HepG2 (cell line): ENCODE data around the gene KMT2A. TPM values are rescaled to one million over a fixed set of nuclear protein-coding genes. Genes with fewer than 3 reads are reported as not detected.

Source experiments
- ATAC-seq: fragments of 200-7000 bp; cut with Tn5 transposase; 3 replicates; pipeline ENCODE4 v1.9.1; 2020; ENCODE audit warnings: mild to moderate bottlenecking, moderate library complexity
- BruUV-seq: library from RNA; stranded (reverse); fragments of 400-500 nt; replicated peaks from 2 replicates; lab custom pipeline; 2021; lab: Mats Ljungman, UMichigan
- CTCF ChIA-PET: fragments of 300-600 bp; formaldehyde crosslinking; extraction: SDS; loops from one replicate; lab custom pipeline; 2021; ENCODE audit warnings: low total read pairs, inconsistent platforms, low intra/inter-chr PET ratio; lab: Yijun Ruan, JAX
- POLR2A ChIA-PET: fragments of 350-600 bp; sonication (Branson Sonifier 250); formaldehyde crosslinking; loops from one replicate; lab custom pipeline; 2020; ENCODE audit warnings: antibody characterized with exemption, inconsistent platforms; lab: Yijun Ruan, JAX
- DNase-seq: peaks from one replicate; pipeline ENCODE4 v3.0.0-alpha.2; 2015; ENCODE audit warnings: low spot score
- FAIRE-seq: peaks from 3 replicates; lab custom pipeline; 2011; peaks lifted over from hg19 to GRCh38; lab: Jason Lieb, UNC
- H2AFZ ChIP-seq: one replicate; pipeline ENCODE4 v1.6.1; 2011; ENCODE audit warnings: low read length, inconsistent platforms
- H3K27ac ChIP-seq: fragments of 300-600 bp; 3 replicates; pipeline ENCODE4 v1.8.0; 2011; ENCODE audit warnings: mixed run types, mild to moderate bottlenecking, mixed read lengths, low read length, inconsistent platforms; ENCODE audit not compliant: insufficient read depth; ENCODE audit errors: extremely low read length
- H3K27me3 ChIP-seq, 2 experiments: fragments of 200-600 bp in 1 of 2; 2 replicates in 1 of 2; 3 replicates in 1 of 2; pipeline versions ENCODE4 v1.6.0 to v1.8.0; 2011; ENCODE audit warnings: low read length in 2 of 2, mild to moderate bottlenecking in 2 of 2, moderate library complexity in 2 of 2, inconsistent platforms in 1 of 2; ENCODE audit not compliant: insufficient read depth in 2 of 2, control insufficient read depth in 1 of 2
- H3K36me3 ChIP-seq, 2 experiments: fragments of 200-600 bp in 1 of 2; replicated peaks in 1 of 2; 2 replicates in 1 of 2; 3 replicates in 1 of 2; pipeline versions ENCODE4 v1.5.1 to v1.8.0; 2011; ENCODE audit warnings: low read length in 2 of 2, inconsistent platforms in 1 of 2; ENCODE audit not compliant: insufficient read depth in 2 of 2, control insufficient read depth in 1 of 2
- H3K4me1 ChIP-seq: 2 replicates; pipeline ENCODE4 v1.5.1; 2012; ENCODE audit warnings: low read length, inconsistent platforms; ENCODE audit not compliant: insufficient read depth
- H3K4me2 ChIP-seq: 2 replicates; pipeline ENCODE4 v1.6.0; 2011; ENCODE audit warnings: low read depth, low read length, inconsistent platforms
- H3K4me3 ChIP-seq, 3 experiments: fragments of 200-600 bp in 1 of 3; sonication (generic), shearing (Covaris generic) in 1 of 3; replicated peaks in 1 of 3; 2 replicates each; pipeline ENCODE4 v1.5.1; 2011 to 2016; ENCODE audit warnings: low read length in 3 of 3, inconsistent platforms in 2 of 3, low read depth in 2 of 3, mild to moderate bottlenecking in 2 of 3, control low read depth in 1 of 3, mixed read lengths in 1 of 3; ENCODE audit not compliant: insufficient read depth in 1 of 3
- H3K79me2 ChIP-seq: one replicate; pipeline ENCODE4 v1.6.1; 2011; ENCODE audit warnings: low read length, inconsistent platforms; ENCODE audit not compliant: insufficient read depth
- H3K9ac ChIP-seq: 2 replicates; pipeline ENCODE4 v1.6.0; 2011; ENCODE audit warnings: mild to moderate bottlenecking, low read depth, low read length, inconsistent platforms; ENCODE audit not compliant: insufficient read depth
- H3K9me3 ChIP-seq: 2 replicates; pipeline ENCODE4 v1.5.1; 2012; ENCODE audit warnings: mild to moderate bottlenecking, low read length
- H4K20me1 ChIP-seq: 2 replicates; pipeline ENCODE4 v1.6.0; 2011; ENCODE audit warnings: inconsistent platforms, mild to moderate bottlenecking, low read length, moderate library complexity; ENCODE audit not compliant: insufficient read depth
- NCOA1 ChIP-seq: sonication (generic); formaldehyde crosslinking; IDR thresholded peaks from 2 replicates; pipeline ENCODE4 v1.9.0; 2021; ENCODE audit warnings: missing genetic modification reagents
- NR2F2 ChIP-seq: IDR thresholded peaks from 2 replicates; pipeline ENCODE4 v1.6.1; 2012; ENCODE audit warnings: low read depth, inconsistent platforms, borderline replicate concordance
- REL ChIP-seq: sonication (generic); formaldehyde crosslinking; conservative IDR thresholded peaks from 2 replicates; pipeline ENCODE4 v1.8.0; 2022; ENCODE audit warnings: mild to moderate bottlenecking, missing genetic modification reagents, moderate library complexity
- SIX1 ChIP-seq: sonication (generic); formaldehyde crosslinking; IDR thresholded peaks from 2 replicates; pipeline ENCODE4 v1.4.0; 2020; ENCODE audit warnings: missing genetic modification reagents, borderline replicate concordance
- XRCC5 ChIP-seq: fragments of 200-400 bp; formaldehyde crosslinking; optimal IDR thresholded peaks from 2 replicates; pipeline ENCODE3; 2017; ENCODE audit warnings: mild to moderate bottlenecking, low read length
- ZFP36L1 ChIP-seq: sonication (generic); formaldehyde crosslinking; IDR thresholded peaks from 2 replicates; pipeline ENCODE4 v1.8.0; 2022; ENCODE audit warnings: mild to moderate bottlenecking, missing genetic modification reagents, moderate library complexity
- ZFX ChIP-seq: sonication (generic); formaldehyde crosslinking; IDR thresholded peaks from 2 replicates; pipeline ENCODE4 v1.4.0; 2020; ENCODE audit warnings: mild to moderate bottlenecking, low read depth, missing genetic modification reagents, moderate library complexity
- ZNF264 ChIP-seq: sonication (generic); formaldehyde crosslinking; IDR thresholded peaks from 2 replicates; pipeline ENCODE4 v1.4.0; 2020; ENCODE audit warnings: missing genetic modification reagents
- ZNF383 ChIP-seq: sonication (generic); formaldehyde crosslinking; IDR thresholded peaks from 2 replicates; pipeline ENCODE4 v1.4.0; 2020; ENCODE audit warnings: missing genetic modification reagents, mild to moderate bottlenecking, borderline replicate concordance
- ZNF703 ChIP-seq: sonication (generic); formaldehyde crosslinking; IDR thresholded peaks from 2 replicates; pipeline ENCODE4 v1.5.1; 2020; ENCODE audit warnings: missing genetic modification reagents, mild to moderate bottlenecking, moderate library complexity, borderline replicate concordance
- ZNF878 ChIP-seq: sonication (generic); formaldehyde crosslinking; IDR thresholded peaks from 2 replicates; pipeline ENCODE4 v1.8.1; 2023; ENCODE audit warnings: mild to moderate bottlenecking, missing genetic modification reagents, moderate library complexity
- WGBS: methylation state at CpG from one replicate; pipeline ENCODE4 v1.1.6; 2017; ENCODE audit warnings: low lambda C conversion rate; 5-methylcytosine and 5-hydroxymethylcytosine counted together
- in situ Hi-C: cut with HindIII; loops from 2 replicates; pipeline ENCODE4 v1.10.0; 2017; ENCODE audit warnings: low pct_unique_long_range_greater_than_20kb; ENCODE audit not compliant: extremely low pct_ligation_motif_present
- intact Hi-C: fragments of 100-400 bp; cut with micrococcal nuclease; formaldehyde crosslinking; loops from one replicate; pipeline ENCODE4 v1.10.0; 2022; ENCODE audit not compliant: unreplicated experiment
- polyA plus RNA-seq, 8 experiments: library from polyadenylated mRNA; depleted of rRNA in 3 of 8; stranded (reverse) in 7 of 8; unstranded in 1 of 8; fragments of >200 nt; fragmentation: Illumina TruSeq in 4 of 8; extraction: Trizol in 4 of 8; gene quantifications; 2 replicates each; pipeline versions ENCODE4 v1.2.1 to v1.2.3, GENCODE V29; 2011 to 2016; ENCODE audit warnings: low read depth in 4 of 8, missing spikeins in 1 of 8, mixed read lengths in 1 of 8; ENCODE audit not compliant: insufficient read depth in 1 of 8
- total RNA-seq, 5 experiments: library from RNA; depleted of rRNA; stranded (reverse); fragments of >200 nt; fragmentation: Illumina TruSeq; extraction: Trizol; gene quantifications; 2 replicates each; pipeline ENCODE4 v1.2.3, GENCODE V29; 2016; ENCODE audit warnings: low read depth in 1 of 5
- TF ChIP-seq, protein P1 (sequence below): sonication (generic); formaldehyde crosslinking; IDR thresholded peaks from 2 replicates; pipeline ENCODE4 v1.4.0; 2020; ENCODE audit warnings: mild to moderate bottlenecking, missing genetic modification reagents
- TF ChIP-seq, protein P2 (sequence below): IDR thresholded peaks from 2 replicates; pipeline ENCODE4 v1.6.1; 2016
- TF ChIP-seq, protein P3 (sequence below): sonication (generic); formaldehyde crosslinking; IDR thresholded peaks from 2 replicates; pipeline ENCODE4 v1.5.0; 2020; ENCODE audit warnings: mild to moderate bottlenecking, low read depth, missing genetic modification reagents, borderline replicate concordance

Gene KMT2A
- total and polyA plus RNA-seq, 2 of the 13 experiments (the other 11 are each of a cell fraction or from before 2014, with no cell fraction given): 12.4 to 20.0 TPM

DNA sequence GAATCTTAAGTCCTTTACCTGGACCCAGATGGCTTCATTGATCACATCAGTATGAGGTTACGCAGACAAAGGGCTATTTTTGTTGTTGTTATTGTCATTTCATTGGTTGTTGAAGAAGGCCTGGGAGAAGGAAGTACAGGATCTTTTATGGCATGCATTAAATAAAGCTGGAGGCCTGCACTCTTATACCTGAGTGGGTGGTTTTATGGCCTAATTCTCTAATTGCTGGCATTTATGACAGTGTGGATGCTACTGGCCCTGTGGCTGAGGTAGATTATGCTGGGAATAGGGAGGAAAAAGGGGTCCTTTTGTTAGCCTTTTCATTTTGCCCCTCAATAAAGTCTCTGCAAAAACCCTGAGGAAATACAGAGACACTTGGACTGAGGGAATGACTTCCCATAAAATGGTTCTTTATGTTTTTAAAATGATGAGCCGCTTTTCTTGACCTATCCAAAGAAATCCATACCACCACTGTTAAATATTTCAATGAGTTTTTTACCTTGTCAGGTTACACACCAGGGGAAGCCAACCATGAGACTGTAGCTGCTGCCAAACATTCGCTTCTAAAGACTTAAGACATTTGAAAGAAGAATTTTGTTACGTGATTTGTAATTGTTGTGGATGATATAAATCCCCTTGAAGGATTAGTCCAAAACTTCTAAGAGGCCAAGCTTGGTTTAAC, 6.8 kb downstream of the KMT2A start:
- BruUV-seq: no TSS peak
- Histone ChIP-seq H2AFZ (no peak overlapping the region), H3K4me2 (no peak overlapping the region), H3K79me2 (peaks cover 95% of the 10 kb centered on the region), H3K36me3 (peaks cover 3 to 16% of the 10 kb centered on the region in 2 experiments; a peak in 4 of 5 replicates), H3K9ac (no peak overlapping the region), H3K4me3 (no peak overlapping the region), H3K9me3 (no peaks in the 10 kb centered on the region), H4K20me1 (peaks cover 55% of the 10 kb centered on the region), H3K4me1 (peaks cover 44% of the 10 kb centered on the region), H3K27me3 (no peaks in the 10 kb centered on the region), H3K27ac (no peak overlapping the region)
- ChIA-PET CTCF (no interaction called here), POLR2A (no interaction called here)
- DNase-seq (no peak), ATAC-seq (no peak), FAIRE-seq (no peak)
- in situ Hi-C loops: no loop called here
- intact Hi-C loops: no loop called here
- 94% methylated on average over 4 of the region's 4 CpGs for WGBS
- TF ChIP-seq, protein P1, sequence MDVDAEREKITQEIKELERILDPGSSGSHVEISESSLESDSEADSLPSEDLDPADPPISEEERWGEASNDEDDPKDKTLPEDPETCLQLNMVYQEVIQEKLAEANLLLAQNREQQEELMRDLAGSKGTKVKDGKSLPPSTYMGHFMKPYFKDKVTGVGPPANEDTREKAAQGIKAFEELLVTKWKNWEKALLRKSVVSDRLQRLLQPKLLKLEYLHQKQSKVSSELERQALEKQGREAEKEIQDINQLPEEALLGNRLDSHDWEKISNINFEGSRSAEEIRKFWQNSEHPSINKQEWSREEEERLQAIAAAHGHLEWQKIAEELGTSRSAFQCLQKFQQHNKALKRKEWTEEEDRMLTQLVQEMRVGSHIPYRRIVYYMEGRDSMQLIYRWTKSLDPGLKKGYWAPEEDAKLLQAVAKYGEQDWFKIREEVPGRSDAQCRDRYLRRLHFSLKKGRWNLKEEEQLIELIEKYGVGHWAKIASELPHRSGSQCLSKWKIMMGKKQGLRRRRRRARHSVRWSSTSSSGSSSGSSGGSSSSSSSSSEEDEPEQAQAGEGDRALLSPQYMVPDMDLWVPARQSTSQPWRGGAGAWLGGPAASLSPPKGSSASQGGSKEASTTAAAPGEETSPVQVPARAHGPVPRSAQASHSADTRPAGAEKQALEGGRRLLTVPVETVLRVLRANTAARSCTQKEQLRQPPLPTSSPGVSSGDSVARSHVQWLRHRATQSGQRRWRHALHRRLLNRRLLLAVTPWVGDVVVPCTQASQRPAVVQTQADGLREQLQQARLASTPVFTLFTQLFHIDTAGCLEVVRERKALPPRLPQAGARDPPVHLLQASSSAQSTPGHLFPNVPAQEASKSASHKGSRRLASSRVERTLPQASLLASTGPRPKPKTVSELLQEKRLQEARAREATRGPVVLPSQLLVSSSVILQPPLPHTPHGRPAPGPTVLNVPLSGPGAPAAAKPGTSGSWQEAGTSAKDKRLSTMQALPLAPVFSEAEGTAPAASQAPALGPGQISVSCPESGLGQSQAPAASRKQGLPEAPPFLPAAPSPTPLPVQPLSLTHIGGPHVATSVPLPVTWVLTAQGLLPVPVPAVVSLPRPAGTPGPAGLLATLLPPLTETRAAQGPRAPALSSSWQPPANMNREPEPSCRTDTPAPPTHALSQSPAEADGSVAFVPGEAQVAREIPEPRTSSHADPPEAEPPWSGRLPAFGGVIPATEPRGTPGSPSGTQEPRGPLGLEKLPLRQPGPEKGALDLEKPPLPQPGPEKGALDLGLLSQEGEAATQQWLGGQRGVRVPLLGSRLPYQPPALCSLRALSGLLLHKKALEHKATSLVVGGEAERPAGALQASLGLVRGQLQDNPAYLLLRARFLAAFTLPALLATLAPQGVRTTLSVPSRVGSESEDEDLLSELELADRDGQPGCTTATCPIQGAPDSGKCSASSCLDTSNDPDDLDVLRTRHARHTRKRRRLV (CRISPR knock-in tag): no peak
- TF ChIP-seq REL (no peak), XRCC5 (no peak), ZFP36L1 (CRISPR knock-in tag) (no peak), ZNF703 (CRISPR knock-in tag) (no peak), SIX1 (no peak), NR2F2 (no peak), NCOA1 (CRISPR knock-in tag) (no peak), ZNF264 (CRISPR knock-in tag) (no peak), ZNF383 (CRISPR knock-in tag) (no peak), ZFX (no peak), ZNF878 (no peak)
- TF ChIP-seq, protein P2, sequence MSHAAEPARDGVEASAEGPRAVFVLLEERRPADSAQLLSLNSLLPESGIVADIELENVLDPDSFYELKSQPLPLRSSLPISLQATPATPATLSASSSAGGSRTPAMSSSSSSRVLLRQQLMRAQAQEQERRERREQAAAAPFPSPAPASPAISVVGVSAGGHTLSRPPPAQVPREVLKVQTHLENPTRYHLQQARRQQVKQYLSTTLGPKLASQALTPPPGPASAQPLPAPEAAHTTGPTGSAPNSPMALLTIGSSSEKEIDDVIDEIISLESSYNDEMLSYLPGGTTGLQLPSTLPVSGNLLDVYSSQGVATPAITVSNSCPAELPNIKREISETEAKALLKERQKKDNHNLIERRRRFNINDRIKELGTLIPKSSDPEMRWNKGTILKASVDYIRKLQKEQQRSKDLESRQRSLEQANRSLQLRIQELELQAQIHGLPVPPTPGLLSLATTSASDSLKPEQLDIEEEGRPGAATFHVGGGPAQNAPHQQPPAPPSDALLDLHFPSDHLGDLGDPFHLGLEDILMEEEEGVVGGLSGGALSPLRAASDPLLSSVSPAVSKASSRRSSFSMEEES (CRISPR knock-in tag): no peak
- TF ChIP-seq, protein P3, sequence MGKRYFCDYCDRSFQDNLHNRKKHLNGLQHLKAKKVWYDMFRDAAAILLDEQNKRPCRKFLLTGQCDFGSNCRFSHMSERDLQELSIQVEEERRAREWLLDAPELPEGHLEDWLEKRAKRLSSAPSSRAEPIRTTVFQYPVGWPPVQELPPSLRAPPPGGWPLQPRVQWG: no peak
